Left colon (tissue), 2 donors: ENCODE results near the gene NCKAP5. TPM values are rescaled to one million over a fixed set of nuclear protein-coding genes. Genes with fewer than 3 reads are reported as not detected.

Experiments
- ATAC-seq: fragments of 200-7000 bp; cut with Tn5 transposase; one replicate; pipeline ENCODE4 v1.9.1; 2020; ENCODE audit warnings: mild to moderate bottlenecking, moderate library complexity
- DNase-seq, 2 donors: peaks; one replicate each; pipeline ENCODE4 v3.0.0-alpha.2; 2020
- intact Hi-C, 2 donors: fragments of 100-400 bp; cut with DNase I in 1 of 2; cut with micrococcal nuclease in 1 of 2; formaldehyde crosslinking; loops; one replicate each; pipeline versions ENCODE4 v1.11.2 to v1.14.0; 2022; cut with DNase I, micrococcal nuclease
- total RNA-seq, 2 donors: library from RNA; stranded (reverse); fragmentation: NEBNext Ultra II Directional; extraction: Animal tissue kit (Norgen Biotek cat#: 25700); gene quantifications; one replicate each; pipeline ENCODE4 v1.2.1, GENCODE V29; 2021
- donor health status: DM: no; HTN: no; CAD: no.
- donor health status: DM: yes; HTN: yes; CAD: no.

NCKAP5 gene
- total RNA-seq, 2 donors from 2014 or later: 2.0 to 5.8 TPM

DNA sequence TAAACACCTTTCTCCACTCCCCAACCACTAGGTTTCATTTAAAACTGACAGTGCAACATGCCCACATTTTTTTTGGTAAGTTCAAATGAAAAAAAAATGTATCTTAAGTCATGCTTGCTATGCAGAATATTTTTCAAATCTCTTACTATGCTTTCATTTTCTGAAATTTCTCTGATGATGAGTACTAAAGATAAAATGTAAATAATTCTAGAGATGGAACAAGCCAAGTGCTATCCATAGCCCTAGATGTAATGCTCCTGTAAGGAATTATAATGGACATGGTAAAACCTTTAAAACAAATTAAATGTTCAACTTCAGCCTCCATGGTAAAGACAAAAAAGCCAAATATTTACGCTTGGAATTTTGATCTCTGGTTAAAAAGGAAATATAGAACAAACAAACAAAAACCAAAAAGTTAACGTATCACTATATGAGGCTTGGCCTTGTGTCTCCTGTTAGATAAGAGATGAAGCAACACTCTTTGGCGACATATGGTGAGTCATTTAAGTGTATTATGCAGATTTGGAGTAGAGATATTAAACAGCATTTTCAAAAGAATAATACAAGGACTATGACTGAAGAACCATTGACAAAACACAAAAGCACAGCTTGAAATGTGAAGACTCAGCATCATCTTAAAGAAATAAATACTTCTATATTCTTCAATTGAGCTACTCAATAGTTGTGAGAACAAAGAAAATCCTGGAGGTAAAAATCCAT, 506.2 kb downstream of the NCKAP5 start:
- no peak for ATAC-seq
- intact Hi-C loops: no loop called here
- no peak for DNase-seq

DNA sequence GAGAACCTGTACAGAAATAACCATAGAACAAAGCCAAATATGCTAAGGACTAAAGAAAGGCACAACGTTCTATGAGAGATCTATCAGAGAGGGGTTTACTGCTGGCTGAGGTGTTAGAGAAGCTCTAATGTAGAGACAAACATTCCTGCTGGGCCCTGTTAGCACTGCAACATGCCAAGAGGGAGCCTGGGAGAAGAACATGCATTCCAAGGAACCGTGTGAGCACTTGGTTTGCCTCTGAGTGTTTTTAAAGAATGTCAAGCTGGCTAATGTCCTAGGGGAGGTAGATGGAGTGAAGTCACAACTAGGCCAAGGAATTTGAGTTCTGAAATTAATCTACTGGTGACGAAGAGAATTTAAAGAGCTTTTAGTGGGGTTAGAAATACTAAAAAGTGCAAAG, 514.0 kb downstream of the NCKAP5 start:
- ATAC-seq (no peak), DNase-seq (no peak)
- intact Hi-C loops: no loop called here

DNA sequence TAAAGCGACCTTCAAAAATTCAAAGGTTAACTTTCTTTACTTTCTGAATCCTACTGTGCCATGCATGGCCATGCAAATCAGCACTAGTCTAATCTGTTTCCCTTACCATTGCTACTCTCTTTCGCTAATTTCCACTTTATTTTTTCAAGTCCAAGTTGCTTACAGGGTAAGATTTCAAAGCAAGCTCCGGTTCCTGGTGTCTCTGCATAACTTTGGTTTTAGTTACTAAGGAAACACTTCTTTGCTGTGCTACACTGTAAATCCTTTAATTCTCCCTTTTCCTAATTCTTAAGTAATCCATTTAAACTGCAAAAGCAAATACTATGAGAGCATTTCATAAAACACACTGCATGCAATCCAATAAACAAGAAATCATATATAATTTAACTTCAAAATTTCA, 514.7 kb downstream of the NCKAP5 start:
- ATAC-seq (no peak), DNase-seq (no peak)
- intact Hi-C loops: no loop called here

DNA sequence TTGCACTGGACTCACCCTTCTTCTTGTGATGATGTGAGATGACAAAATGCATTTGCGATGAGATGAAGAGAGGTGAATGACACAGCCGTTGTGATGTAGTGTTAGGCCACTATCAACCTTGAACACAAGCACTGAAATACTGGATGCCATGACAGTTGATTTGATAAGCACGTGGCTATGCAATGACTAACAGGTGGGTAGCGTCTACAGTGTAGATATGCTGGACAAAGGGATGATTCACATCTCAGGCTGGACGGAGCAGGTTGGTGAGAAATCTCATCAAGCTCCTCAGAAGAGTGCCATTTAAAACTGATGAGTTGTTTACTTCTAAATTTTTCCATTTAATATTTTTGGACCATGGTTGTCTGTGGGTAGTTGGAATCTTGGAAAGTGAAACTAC, 522.5 kb downstream of the NCKAP5 start:
- ATAC-seq (no peak), DNase-seq (no peak)
- intact Hi-C loops: no loop called here

DNA sequence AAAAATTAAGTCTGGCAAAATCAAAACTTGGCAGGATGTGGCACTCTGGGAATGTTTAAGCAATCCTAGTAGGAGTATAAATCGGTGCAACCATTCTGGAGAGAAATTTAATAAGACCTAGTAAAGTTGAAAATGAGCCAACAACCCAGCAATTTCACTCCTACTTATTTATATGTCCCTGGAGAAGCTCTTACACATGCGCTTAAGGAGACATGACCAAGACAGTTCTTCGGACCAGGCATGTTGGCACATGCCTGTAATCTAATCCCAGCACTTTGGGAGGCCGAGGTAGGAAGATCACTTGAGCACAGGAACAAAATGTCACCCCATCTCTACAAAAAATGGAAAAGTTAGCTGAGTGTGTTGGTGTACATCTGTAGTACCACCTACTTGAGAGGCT, 523.7 kb downstream of the NCKAP5 start:
- DNase-seq: no peak
- intact Hi-C loops: no loop called here
- ATAC-seq: no peak

DNA sequence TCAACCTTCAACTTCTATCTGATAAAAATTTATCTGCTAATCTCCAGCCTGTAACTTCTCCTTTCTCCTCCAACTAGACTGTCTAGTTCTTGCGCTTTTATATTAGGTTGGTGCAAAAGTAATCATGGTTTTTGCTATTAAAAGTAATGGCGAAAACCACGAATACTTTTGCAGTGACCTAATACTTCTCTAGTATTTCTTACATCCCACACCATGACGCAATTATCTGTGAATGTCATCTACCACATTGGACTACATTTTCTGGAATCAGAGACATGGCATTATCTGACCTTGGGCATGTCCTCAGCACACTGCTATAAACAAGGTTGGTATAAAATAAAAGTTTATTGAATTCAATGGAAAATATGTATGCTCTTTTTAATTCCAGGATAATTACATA, 528.1 kb downstream of the NCKAP5 start:
- no peak for ATAC-seq
- intact Hi-C loops: no loop called here

DNA sequence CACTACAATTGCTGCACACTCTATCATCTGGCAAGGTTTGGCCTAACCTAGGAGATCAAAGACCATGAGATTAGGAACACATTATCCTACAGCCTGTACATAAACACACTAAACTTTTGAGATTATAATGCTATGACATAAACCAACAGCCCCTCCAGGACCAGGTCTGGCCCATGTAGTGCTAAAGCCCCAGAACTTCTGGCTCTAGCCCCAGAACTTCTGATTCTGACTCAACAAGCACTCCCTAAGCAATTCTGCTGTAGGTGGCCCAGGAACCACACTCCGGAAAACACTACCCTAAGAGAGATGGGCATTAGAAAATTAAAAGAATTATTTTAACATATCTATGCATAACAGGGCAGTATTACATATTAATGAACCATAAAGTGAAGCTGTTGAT, 528.7 kb downstream of the NCKAP5 start:
- DNase-seq (no peak), ATAC-seq (no peak)
- intact Hi-C loops: no loop called here

More for the DNA sequence above, 528.1 kb downstream of the NCKAP5 start:
- no peak for DNase-seq

DNA sequence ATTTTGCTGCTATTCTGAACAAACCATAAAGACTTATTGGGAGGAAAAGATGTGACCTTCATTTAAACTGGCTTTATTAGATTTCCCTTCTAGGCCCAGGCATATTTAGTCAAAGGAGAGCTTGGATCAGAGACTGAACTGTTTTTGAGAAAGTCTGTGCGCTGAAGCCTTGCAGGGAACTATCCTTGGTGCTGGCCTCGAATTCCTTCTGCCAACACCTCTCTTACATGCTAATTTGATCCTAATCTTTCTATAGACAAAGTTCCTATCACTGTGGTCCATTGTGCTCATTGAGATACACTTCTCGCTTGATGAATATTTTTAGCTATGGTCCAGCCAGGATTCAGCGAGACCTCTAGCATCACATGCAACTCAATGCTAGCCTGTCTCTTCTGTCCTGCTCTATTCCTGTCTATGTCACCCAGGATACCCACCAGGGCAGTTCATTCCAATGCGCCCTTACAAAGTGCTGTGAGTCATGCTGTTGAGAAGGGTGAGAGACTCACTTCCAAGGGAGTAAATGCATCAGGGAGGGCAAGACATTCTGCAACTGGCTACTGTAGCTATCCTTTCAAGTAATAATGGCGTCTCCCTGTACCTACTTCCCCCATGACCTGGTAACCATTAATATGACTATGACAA, 541.6 kb downstream of the NCKAP5 start:
- ATAC-seq (no peak), DNase-seq (no peak)
- intact Hi-C loops: no loop called here

DNA sequence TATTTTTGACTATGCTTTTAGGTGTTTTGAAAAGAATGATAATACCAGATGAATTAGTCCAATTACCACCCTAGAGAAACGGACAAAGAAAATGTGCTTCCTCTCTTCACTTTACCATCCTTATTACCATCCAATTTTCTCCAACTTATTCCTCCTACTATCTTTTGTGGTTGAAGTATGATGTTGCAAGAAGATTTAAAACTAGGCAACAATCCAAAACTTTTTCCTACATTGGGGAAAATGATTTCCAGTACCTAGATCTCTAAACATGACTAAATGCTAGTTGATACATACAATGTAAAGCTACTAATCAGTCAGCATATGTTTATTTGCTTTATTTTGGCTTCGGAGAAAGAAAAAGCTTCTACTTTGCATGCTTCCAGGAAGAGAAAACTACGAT, 543.3 kb downstream of the NCKAP5 start:
- ATAC-seq: no peak
- intact Hi-C loops: no loop called here

DNA sequence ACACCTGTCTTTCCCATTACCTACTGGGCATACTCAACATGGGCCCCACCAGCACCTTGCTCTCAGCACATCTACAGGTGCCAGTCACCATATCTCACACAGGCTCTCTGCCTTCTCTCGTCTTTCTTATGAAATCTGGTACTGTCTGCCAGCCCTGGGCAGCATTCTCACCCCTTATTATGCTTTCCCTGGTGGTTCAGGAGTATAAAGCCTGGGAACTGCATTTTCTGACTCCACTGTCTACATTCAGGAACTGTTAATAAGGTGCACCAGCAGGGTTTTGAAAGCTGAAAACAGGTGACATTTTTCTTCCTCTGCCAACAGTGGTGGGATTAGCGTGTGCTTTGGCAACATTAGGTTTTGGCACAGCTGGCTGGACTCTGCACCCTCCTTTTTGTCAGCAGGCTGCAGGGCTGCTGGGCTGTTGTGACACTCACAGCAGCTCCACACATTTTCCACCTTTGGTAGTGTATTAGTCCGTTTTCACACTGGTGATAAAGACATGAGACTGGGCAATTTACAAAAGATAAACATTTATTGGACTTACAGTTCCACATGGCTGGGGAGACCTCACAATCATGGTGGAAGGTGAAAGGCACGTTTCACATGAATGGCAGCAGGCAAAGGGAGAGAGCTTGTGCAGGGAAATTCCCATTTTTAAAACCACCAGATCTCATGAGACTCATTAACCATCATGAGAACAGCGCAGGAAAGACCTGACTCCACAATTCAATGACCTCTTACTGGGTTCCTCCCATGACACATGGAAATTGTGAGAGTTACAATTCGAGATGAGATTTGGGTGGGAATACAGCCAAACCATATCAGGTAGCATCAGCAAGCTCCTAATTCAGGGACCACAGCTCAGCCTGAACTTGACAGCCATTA, 555.2 kb downstream of the NCKAP5 start:
- DNase-seq: no peak
- intact Hi-C loops: no loop called here
- ATAC-seq: no peak

More for the DNA sequence above, 543.3 kb downstream of the NCKAP5 start:
- no peak for DNase-seq

DNA sequence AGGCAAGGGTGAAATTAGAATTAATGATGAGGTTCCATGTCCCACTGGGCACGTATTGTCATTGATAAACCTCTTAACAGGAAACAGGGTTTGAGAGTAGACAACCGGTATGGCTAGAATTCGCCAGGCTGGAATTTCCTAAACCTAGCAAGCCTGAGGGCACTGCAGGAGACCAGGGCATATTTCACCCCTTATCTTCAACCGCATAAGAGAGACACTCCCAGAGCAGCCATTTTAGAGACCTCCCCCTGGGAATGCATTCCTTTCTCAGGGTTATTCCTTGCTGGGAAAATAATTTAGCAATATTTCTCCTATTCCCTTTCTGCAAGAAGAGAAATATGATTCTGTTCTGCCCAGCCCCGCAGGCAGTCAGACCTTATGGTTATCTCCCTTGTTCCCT, 563.6 kb downstream of the NCKAP5 start:
- DNase-seq (no peak), ATAC-seq (no peak)
- intact Hi-C loops: no loop called here

DNA sequence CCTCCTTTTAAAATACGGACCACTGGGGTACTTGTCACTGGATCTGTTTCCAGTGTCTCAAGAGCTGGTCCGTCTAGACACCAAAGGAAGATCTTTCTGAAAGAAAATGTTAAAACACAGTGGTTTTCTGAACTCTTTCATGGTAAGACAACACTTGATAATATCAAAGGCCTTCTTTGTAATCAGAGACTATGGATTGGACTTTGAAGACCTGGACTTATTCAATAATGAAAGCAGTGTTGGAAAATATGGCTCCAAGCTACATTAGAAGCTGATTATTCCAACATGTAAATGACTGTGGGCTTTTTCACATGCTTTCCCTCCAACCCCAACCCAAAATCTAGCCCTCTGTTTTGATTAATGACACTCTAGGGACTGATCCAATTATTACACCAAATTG, 568.8 kb downstream of the NCKAP5 start:
- intact Hi-C loops: no loop called here

DNA sequence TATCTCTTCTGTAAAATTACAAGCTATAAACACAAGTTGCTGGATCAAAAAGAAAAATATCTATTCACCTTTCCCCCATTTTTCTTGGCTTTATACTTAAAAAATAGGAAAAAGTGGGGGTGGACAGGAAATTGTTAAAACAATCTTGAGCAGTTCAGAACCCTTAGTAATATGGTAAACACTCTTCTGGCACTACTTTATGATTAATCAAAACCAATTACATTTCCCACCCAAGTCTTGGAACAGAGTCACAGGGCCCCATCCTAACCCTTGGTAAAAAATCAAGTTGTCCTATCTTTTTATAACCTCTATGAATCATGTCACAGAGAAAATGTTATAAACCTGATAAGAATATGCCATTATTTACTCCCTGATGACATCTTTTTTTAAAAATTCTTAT, 570.0 kb downstream of the NCKAP5 start:
- intact Hi-C loops: no loop called here
- ATAC-seq (no peak), DNase-seq (no peak)

More for the DNA sequence above, 568.8 kb downstream of the NCKAP5 start:
- no peak for DNase-seq
- ATAC-seq: no peak

DNA sequence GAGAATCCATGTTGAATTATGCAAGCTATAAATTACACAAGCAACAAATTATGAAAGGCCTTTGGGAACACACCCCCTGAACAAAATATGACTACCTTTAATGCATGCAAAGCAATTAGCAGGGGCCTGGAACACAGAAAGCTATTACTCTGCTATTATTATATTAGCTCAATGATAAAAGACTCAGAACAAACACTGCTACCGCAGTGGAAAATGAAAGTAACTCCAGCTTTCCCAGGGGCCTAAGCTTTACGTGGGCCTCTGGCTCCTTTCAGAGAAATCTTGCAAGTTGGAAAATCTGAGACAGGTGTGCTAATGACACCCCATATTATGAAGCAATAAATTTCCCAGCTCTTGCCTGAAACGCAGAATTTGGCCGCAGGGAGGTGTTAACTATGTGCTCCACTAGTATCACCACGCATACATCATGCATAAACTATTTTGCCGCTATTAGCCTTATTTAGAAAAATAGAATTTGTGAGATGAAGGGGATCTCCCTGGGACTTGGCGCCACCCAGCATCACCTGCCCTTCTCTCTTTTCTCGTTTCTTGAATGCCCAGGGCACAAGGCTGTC, 576.7 kb downstream of the NCKAP5 start:
- ATAC-seq: no peak
- DNase-seq: no peak
- intact Hi-C loops: no loop called here

DNA sequence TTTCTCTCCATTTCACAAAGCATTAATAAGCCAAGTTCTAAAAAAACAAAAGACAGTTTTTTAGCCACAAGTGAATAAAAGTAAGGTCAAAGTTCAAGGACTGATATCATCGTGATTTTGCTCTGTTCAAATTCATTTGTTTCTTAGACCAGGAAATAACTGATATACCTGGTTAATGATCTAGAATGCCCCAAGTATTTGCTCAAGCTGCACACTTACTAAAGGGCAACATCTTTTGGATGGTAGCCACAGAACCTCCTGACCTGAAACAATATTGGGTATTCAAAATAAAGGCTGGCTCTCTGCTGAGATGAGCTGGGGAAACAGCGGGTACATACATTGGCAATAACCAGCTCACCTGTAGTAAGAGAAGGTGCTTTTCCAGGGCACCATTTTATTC, 583.5 kb downstream of the NCKAP5 start:
- ATAC-seq: no peak
- no peak for DNase-seq
- intact Hi-C loops: no loop called here

DNA sequence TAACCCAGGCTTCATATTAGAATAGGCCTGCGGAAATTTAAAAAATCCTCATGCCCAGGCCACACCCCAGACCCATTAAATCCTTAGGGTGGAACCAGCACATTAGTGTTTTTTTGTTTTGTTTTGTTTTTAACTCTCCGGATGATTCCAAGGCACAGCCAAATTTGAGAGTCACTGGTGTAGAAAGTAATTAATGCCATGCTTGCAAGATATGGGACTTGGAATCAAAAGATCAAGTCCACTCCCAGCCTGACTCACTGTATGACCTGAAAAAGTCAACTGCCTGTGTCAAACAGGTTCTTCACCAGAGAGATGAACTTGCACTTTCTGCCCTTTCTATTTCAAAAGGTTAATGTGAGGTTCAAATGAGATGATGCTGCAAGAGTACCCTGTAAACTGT, 588.0 kb downstream of the NCKAP5 start:
- no peak for DNase-seq
- intact Hi-C loops: no loop called here
- ATAC-seq: no peak

DNA sequence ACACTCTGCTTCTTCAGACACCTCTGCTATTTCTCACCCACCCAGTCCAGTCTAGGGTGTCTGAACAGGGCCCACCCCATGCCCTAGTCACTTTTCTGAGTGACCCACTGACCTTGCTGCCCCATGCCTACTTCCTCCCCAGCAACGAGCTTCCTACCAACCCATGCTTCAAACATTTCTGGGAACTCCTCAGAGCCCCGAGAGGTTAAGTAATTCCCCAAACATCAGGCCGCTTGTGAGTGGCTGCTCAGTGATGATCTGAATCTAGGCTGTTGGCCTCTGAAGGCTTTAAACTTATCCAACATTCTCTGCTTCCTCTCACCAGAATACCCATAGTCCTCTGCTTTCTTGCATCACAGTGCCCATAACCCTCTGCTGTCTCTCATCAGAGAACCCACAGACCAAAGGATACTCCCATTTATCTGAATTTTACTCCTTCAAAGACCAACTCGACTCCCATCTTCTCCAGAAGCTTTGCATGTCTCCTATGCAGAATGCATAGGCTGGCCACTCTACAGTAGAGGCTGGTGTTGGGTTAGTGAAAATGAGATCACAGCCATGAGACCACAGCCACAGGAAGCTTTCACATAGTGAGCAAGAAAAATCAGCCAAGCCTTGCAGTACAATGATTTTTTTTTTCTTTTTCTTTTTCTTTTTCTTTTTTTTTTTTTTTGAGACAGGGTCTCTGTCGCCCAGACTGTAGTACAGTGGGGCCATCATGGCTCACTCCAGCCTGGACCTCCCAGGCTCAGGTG, 588.7 kb downstream of the NCKAP5 start:
- ATAC-seq (no peak), DNase-seq (no peak)
- intact Hi-C loops: no loop called here

DNA sequence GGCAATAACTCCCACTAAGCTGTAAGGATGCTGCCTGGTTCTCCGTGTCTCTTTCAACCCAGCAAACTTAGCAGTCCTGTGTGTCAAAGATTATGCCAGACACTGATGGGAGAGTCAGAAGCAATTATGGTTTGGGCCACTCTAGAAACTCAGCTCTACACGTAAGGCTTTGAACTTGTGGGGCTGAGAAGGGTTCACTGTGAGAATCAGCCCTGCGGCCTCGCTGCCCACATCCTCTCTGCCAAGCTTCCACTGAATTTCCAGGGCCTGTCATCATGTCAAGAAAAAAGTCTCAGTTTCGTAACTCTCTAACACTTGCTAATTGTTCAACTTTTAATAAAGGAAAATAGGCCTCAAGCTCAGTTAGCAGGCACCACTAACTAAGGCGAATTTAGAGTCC, 589.4 kb downstream of the NCKAP5 start:
- DNase-seq (no peak), ATAC-seq (no peak)
- intact Hi-C loops: no loop called here
